GM12874 (cell line): Measurements from ENCODE around the gene LSP1.

Experiments used
- TF ChIP-seq, protein P1 (sequence below): IDR thresholded peaks from 2 replicates; pipeline ENCODE4 v1.5.1; 2011; ENCODE audit warnings: low read depth, mild to moderate bottlenecking, control low read depth, low read length, moderate library complexity; ENCODE audit not compliant: insufficient read depth

The LSP1 gene

DNA sequence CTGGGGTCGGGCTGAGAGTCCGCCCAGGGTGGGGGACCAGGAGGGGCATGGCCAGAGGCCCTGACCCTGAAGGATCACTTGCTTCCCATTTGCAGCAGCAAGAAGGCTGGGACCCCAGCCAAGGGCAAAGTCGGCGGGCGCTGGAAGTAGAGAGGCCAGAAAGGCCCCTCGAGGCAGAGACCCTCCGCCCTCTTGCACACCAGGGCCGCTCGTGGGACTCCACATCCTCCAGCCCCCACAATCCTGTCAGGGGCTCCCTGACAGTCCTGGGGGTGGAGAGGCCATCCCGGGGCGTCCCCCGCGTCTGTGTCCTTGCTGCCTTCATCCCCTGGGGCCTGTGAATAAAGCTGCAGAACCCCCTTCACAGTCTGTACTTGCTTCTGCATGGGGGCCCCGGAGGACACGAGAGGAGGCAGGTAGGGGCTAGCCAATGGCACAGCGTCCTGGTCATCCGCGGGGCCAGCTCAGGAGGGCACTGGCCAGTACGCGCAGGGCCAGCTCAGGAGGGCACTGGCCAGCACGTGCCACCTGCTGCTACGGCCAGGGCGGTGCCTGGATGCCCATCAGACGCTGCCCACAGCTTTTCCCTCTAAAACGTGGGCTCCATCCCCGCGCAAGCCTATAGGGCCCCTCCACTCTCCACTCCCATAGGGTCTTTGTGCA lies 85.6 kb downstream of the LSP1 start:
- TF ChIP-seq, protein P1, sequence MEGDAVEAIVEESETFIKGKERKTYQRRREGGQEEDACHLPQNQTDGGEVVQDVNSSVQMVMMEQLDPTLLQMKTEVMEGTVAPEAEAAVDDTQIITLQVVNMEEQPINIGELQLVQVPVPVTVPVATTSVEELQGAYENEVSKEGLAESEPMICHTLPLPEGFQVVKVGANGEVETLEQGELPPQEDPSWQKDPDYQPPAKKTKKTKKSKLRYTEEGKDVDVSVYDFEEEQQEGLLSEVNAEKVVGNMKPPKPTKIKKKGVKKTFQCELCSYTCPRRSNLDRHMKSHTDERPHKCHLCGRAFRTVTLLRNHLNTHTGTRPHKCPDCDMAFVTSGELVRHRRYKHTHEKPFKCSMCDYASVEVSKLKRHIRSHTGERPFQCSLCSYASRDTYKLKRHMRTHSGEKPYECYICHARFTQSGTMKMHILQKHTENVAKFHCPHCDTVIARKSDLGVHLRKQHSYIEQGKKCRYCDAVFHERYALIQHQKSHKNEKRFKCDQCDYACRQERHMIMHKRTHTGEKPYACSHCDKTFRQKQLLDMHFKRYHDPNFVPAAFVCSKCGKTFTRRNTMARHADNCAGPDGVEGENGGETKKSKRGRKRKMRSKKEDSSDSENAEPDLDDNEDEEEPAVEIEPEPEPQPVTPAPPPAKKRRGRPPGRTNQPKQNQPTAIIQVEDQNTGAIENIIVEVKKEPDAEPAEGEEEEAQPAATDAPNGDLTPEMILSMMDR: no peak

GRCh38 chr11:1939006-1939625 lies 86.2 kb downstream of the LSP1 start:
- TF ChIP-seq, protein P1: no peak
